Measurements from ENCODE around the gene SYT14. TPM values are rescaled to one million over a fixed set of nuclear protein-coding genes. Genes with fewer than 3 reads are reported as not detected.
A peak's percentile ranks its signal among the peaks of the same experiment; 100 is the strongest.

The SYT14 gene
- polyA plus RNA-seq, 1 donor = 1.0 TPM

- Histone ChIP-seq H3K4me3 (ENCODE audit: low read length) (no peak overlapping the region), H3K27me3 (ENCODE audit: control insufficient read depth, insufficient read depth, low read length) (no peaks in the 10 kb centered on the region), H3K9me3 (ENCODE audit: control insufficient read depth, low read depth, low read length) (no peaks in the 10 kb centered on the region), H3K4me1 (ENCODE audit: control insufficient read depth, insufficient read depth, low read length) (no peaks in the 10 kb centered on the region), H3K27ac (ENCODE audit: low read length) (no peak overlapping the region), H3K36me3 (ENCODE audit: control insufficient read depth, insufficient read depth, low read length) (no peaks in the 10 kb centered on the region)
- no peak for DNase-seq
- WGBS (ENCODE audit: insufficient coverage, low lambda C conversion rate) = no CpG with 5 or more reads among the region's 3 CpGs
Observed at GRCh38 chr1:209983953-209984352, 45.9 kb downstream of the SYT14 start.

GRCh38 chr1:209985002-209985401, 47.0 kb downstream of the SYT14 start:
- Histone ChIP-seq H3K4me1 (ENCODE audit: control insufficient read depth, insufficient read depth, low read length) (no peaks in the 10 kb centered on the region), H3K4me3 (ENCODE audit: low read length) (no peak overlapping the region), H3K27me3 (ENCODE audit: control insufficient read depth, insufficient read depth, low read length) (no peaks in the 10 kb centered on the region), H3K27ac (ENCODE audit: low read length) (no peak overlapping the region), H3K9me3 (ENCODE audit: control insufficient read depth, low read depth, low read length) (no peaks in the 10 kb centered on the region), H3K36me3 (ENCODE audit: control insufficient read depth, insufficient read depth, low read length) (no peaks in the 10 kb centered on the region)
- WGBS (ENCODE audit: insufficient coverage, low lambda C conversion rate) = 83% methylated on average over 1 of the region's 3 CpGs
- DNase-seq = peak in 1 of 2 donors; percentile 3

- Histone ChIP-seq H3K27me3 (ENCODE audit: control insufficient read depth, insufficient read depth, low read length) (no peaks in the 10 kb centered on the region), H3K36me3 (ENCODE audit: control insufficient read depth, insufficient read depth, low read length) (no peaks in the 10 kb centered on the region), H3K27ac (ENCODE audit: low read length) (no peak overlapping the region), H3K4me1 (ENCODE audit: control insufficient read depth, insufficient read depth, low read length) (no peaks in the 10 kb centered on the region), H3K9me3 (ENCODE audit: control insufficient read depth, low read depth, low read length) (no peaks in the 10 kb centered on the region), H3K4me3 (ENCODE audit: low read length) (no peak overlapping the region)
- 80% methylated on average over 1 of the region's 2 CpGs for WGBS (ENCODE audit: insufficient coverage, low lambda C conversion rate)
- peak in 1 of 2 donors; percentile 4 for DNase-seq
Observed at GRCh38 chr1:209988706-209989105, 50.7 kb downstream of the SYT14 start.

GRCh38 chr1:209989525-209989924, 51.5 kb downstream of the SYT14 start:
- no peaks in the 10 kb centered on the region for H3K36me3 ChIP-seq (ENCODE audit: control insufficient read depth, insufficient read depth, low read length)

GRCh38 chr1:209993061-209993830, 55.2 kb downstream of the SYT14 start:
- H3K27me3 ChIP-seq (ENCODE audit: control insufficient read depth, insufficient read depth, low read length) = no peaks in the 10 kb centered on the region
- no peak overlapping the region for H3K27ac ChIP-seq (ENCODE audit: low read length)
- 80% methylated on average over 1 of the region's 9 CpGs for WGBS (ENCODE audit: insufficient coverage, low lambda C conversion rate)
- H3K4me1 ChIP-seq (ENCODE audit: control insufficient read depth, insufficient read depth, low read length) = no peaks in the 10 kb centered on the region
- H3K4me3 ChIP-seq (ENCODE audit: low read length) = no peak overlapping the region
- DNase-seq = no peak
- H3K36me3 ChIP-seq (ENCODE audit: control insufficient read depth, insufficient read depth, low read length) = no peaks in the 10 kb centered on the region
- H3K9me3 ChIP-seq (ENCODE audit: control insufficient read depth, low read depth, low read length) = no peaks in the 10 kb centered on the region

More at GRCh38 chr1:209989525-209989924, 51.5 kb downstream of the SYT14 start:
- Histone ChIP-seq H3K27ac (ENCODE audit: low read length) (no peak overlapping the region), H3K9me3 (ENCODE audit: control insufficient read depth, low read depth, low read length) (no peaks in the 10 kb centered on the region), H3K4me3 (ENCODE audit: low read length) (no peak overlapping the region), H3K27me3 (ENCODE audit: control insufficient read depth, insufficient read depth, low read length) (no peaks in the 10 kb centered on the region), H3K4me1 (ENCODE audit: control insufficient read depth, insufficient read depth, low read length) (no peaks in the 10 kb centered on the region)
- DNase-seq = no peak
- 64% methylated on average over 3 of the region's 3 CpGs for WGBS (ENCODE audit: insufficient coverage, low lambda C conversion rate)

GRCh38 chr1:209996348-209996747, 58.3 kb downstream of the SYT14 start:
- no peaks in the 10 kb centered on the region for H3K9me3 ChIP-seq (ENCODE audit: control insufficient read depth, low read depth, low read length)
- no peaks in the 10 kb centered on the region for H3K27me3 ChIP-seq (ENCODE audit: control insufficient read depth, insufficient read depth, low read length)
- H3K36me3 ChIP-seq (ENCODE audit: control insufficient read depth, insufficient read depth, low read length) = no peaks in the 10 kb centered on the region
- no peak overlapping the region for H3K4me3 ChIP-seq (ENCODE audit: low read length)
- no peak overlapping the region for H3K27ac ChIP-seq (ENCODE audit: low read length)
- DNase-seq = no peak
- no peaks in the 10 kb centered on the region for H3K4me1 ChIP-seq (ENCODE audit: control insufficient read depth, insufficient read depth, low read length)
- WGBS (ENCODE audit: insufficient coverage, low lambda C conversion rate) = 80% methylated on average over 1 of the region's 2 CpGs

- 60% methylated on average over 1 of the region's 1 CpG for WGBS (ENCODE audit: insufficient coverage, low lambda C conversion rate)
- Histone ChIP-seq H3K9me3 (ENCODE audit: control insufficient read depth, low read depth, low read length) (no peaks in the 10 kb centered on the region), H3K27me3 (ENCODE audit: control insufficient read depth, insufficient read depth, low read length) (no peaks in the 10 kb centered on the region), H3K36me3 (ENCODE audit: control insufficient read depth, insufficient read depth, low read length) (no peaks in the 10 kb centered on the region), H3K27ac (ENCODE audit: low read length) (no peak overlapping the region), H3K4me1 (ENCODE audit: control insufficient read depth, insufficient read depth, low read length) (no peaks in the 10 kb centered on the region), H3K4me3 (ENCODE audit: low read length) (no peak overlapping the region)
- DNase-seq = no peak
Observed at GRCh38 chr1:209999005-209999404, 61.0 kb downstream of the SYT14 start.

- H3K4me3 ChIP-seq (ENCODE audit: low read length) = no peak overlapping the region
- DNase-seq = no peak
- no peaks in the 10 kb centered on the region for H3K9me3 ChIP-seq (ENCODE audit: control insufficient read depth, low read depth, low read length)
- H3K27ac ChIP-seq (ENCODE audit: low read length) = no peak overlapping the region
- H3K36me3 ChIP-seq (ENCODE audit: control insufficient read depth, insufficient read depth, low read length) = no peaks in the 10 kb centered on the region
- no peaks in the 10 kb centered on the region for H3K4me1 ChIP-seq (ENCODE audit: control insufficient read depth, insufficient read depth, low read length)
- no peaks in the 10 kb centered on the region for H3K27me3 ChIP-seq (ENCODE audit: control insufficient read depth, insufficient read depth, low read length)
- 50% methylated on average over 1 of the region's 3 CpGs for WGBS (ENCODE audit: insufficient coverage, low lambda C conversion rate)
Observed at GRCh38 chr1:210001751-210002150, 63.7 kb downstream of the SYT14 start.

- Histone ChIP-seq H3K9me3 (ENCODE audit: control insufficient read depth, low read depth, low read length) (no peaks in the 10 kb centered on the region), H3K27ac (ENCODE audit: low read length) (no peak overlapping the region), H3K4me1 (ENCODE audit: control insufficient read depth, insufficient read depth, low read length) (no peaks in the 10 kb centered on the region), H3K4me3 (ENCODE audit: low read length) (no peak overlapping the region), H3K36me3 (ENCODE audit: control insufficient read depth, insufficient read depth, low read length) (no peaks in the 10 kb centered on the region), H3K27me3 (ENCODE audit: control insufficient read depth, insufficient read depth, low read length) (no peaks in the 10 kb centered on the region)
- DNase-seq = no peak
- WGBS (ENCODE audit: insufficient coverage, low lambda C conversion rate) = 100% methylated on average over 1 of the region's 1 CpG
Observed at GRCh38 chr1:210003501-210003900, 65.5 kb downstream of the SYT14 start.

- Histone ChIP-seq H3K36me3 (ENCODE audit: control insufficient read depth, insufficient read depth, low read length) (no peaks in the 10 kb centered on the region), H3K9me3 (ENCODE audit: control insufficient read depth, low read depth, low read length) (no peaks in the 10 kb centered on the region), H3K27ac (ENCODE audit: low read length) (no peak overlapping the region), H3K27me3 (ENCODE audit: control insufficient read depth, insufficient read depth, low read length) (no peaks in the 10 kb centered on the region), H3K4me3 (ENCODE audit: low read length) (no peak overlapping the region), H3K4me1 (ENCODE audit: control insufficient read depth, insufficient read depth, low read length) (no peaks in the 10 kb centered on the region)
- DNase-seq = no peak
- WGBS (ENCODE audit: insufficient coverage, low lambda C conversion rate) = 100% methylated on average over 1 of the region's 2 CpGs
Observed at GRCh38 chr1:210010161-210010560, 72.1 kb downstream of the SYT14 start.
